CD8-positive, alpha-beta memory T cell (primary cell): ENCODE data around the gene CIITA. TPM values are rescaled to one million over a fixed set of nuclear protein-coding genes. Genes with fewer than 3 reads are reported as not detected.
A peak's percentile ranks its signal among the peaks of the same experiment; 100 is the strongest.

ENCODE experiments used
- CTCF ChIA-PET: fragments of 350-600 bp; sonication (Branson Sonifier 250); formaldehyde crosslinking; loops from one replicate; lab custom pipeline; 2021; ENCODE audit warnings: antibody characterized with exemption; lab: Charles Lee
- POLR2A ChIA-PET: fragments of 350-600 bp; sonication (Branson Sonifier 250); formaldehyde crosslinking; loops from one replicate; lab custom pipeline; 2021; ENCODE audit warnings: antibody characterized with exemption; lab: Charles Lee
- DNase-seq, 5 donors: peaks; one replicate each; pipeline versions ENCODE4 v3.0.0 to v3.0.0-alpha.2; 2020 to 2022; ENCODE audit warnings: mixed read lengths in 1 of 5
- H3K27ac ChIP-seq: one replicate; pipeline ENCODE4 v1.7.0; 2013; ENCODE audit warnings: low read depth, mild to moderate bottlenecking, low read length, moderate library complexity
- H3K27me3 ChIP-seq: 2 replicates; pipeline ENCODE4 v1.7.0; 2013; ENCODE audit warnings: low read length, mild to moderate bottlenecking; ENCODE audit not compliant: insufficient read depth, poor library complexity, severe bottlenecking
- H3K36me3 ChIP-seq: 2 replicates; pipeline ENCODE4 v1.7.0; 2013; ENCODE audit warnings: mild to moderate bottlenecking, low read length, moderate library complexity; ENCODE audit not compliant: insufficient read depth
- H3K4me1 ChIP-seq: 2 replicates; pipeline ENCODE4 v1.7.0; 2013; ENCODE audit warnings: mild to moderate bottlenecking, low read length, moderate library complexity; ENCODE audit not compliant: insufficient read depth
- H3K4me3 ChIP-seq: 2 replicates; pipeline ENCODE4 v1.7.0; 2013; ENCODE audit warnings: mild to moderate bottlenecking, low read length
- H3K9me3 ChIP-seq: 2 replicates; pipeline ENCODE4 v1.7.0; 2013; ENCODE audit warnings: mild to moderate bottlenecking, low read length
- H3K27ac Mint-ChIP-seq, 8 donors: one replicate each; pipeline ENCODE4 v1.8.0; 2020 to 2021; ENCODE audit warnings: mixed read lengths in 8 of 8, mild to moderate bottlenecking in 6 of 8, inconsistent platforms in 3 of 8, moderate library complexity in 3 of 8
- H3K27me3 Mint-ChIP-seq, 2 donors: one replicate each; pipeline ENCODE4 v1.8.0; 2020 to 2021; ENCODE audit warnings: mixed read lengths in 2 of 2, mild to moderate bottlenecking in 1 of 2, moderate library complexity in 1 of 2
- H3K36me3 Mint-ChIP-seq, 3 donors: one replicate each; pipeline ENCODE4 v1.8.0; 2020 to 2021; ENCODE audit warnings: mixed read lengths in 3 of 3, inconsistent platforms in 1 of 3, mild to moderate bottlenecking in 1 of 3
- H3K4me1 Mint-ChIP-seq, 3 donors: one replicate each; pipeline ENCODE4 v1.8.0; 2020 to 2021; ENCODE audit warnings: mixed read lengths in 3 of 3, inconsistent platforms in 1 of 3, mild to moderate bottlenecking in 1 of 3
- H3K4me3 Mint-ChIP-seq, 7 donors: one replicate each; pipeline ENCODE4 v1.8.0; 2020 to 2021; ENCODE audit warnings: mixed read lengths in 7 of 7, mild to moderate bottlenecking in 6 of 7, moderate library complexity in 4 of 7, inconsistent platforms in 2 of 7
- H3K9me3 Mint-ChIP-seq, 5 donors: one replicate each; pipeline ENCODE4 v1.8.0; 2020 to 2022; ENCODE audit warnings: mixed read lengths in 5 of 5, mild to moderate bottlenecking in 3 of 5, moderate library complexity in 2 of 5, inconsistent platforms in 1 of 5
- polyA plus RNA-seq: library from polyadenylated mRNA; unstranded; fragments of 300-500 nt; fragmentation: Illumina TruSeq; gene quantifications from one replicate; pipeline ENCODE4 v1.2.3, GENCODE V29; 2021
- total RNA-seq, 2 experiments: library from RNA; stranded (reverse); gene quantifications; one replicate each; pipeline ENCODE4 v1.2.3, GENCODE V29; 2021

CIITA gene
- total and polyA plus RNA-seq, 3 experiments from 2014 or later, result 2.8 to 11.9 (median 11.9) TPM

DNA sequence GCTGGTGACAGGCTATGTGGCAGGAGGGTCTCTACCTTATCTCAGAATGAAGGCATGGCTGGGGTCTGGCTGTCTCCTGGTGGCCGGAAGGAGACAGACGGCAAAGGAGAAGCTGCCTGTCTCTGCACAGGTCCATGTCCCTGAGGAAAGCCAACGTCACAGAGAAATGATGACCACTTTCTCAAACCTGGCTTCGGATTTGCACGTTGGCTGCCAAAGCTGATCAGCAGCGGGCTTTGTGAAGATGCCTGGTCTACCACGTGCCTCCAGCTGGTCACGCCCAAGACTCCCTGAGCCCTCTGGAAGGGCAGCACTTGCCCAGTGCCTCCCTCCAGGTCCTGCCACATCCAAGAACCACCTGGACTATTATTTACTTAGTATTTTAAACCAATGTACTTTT is 56.9 kb downstream of the CIITA start:
- no peaks in the 10 kb centered on the region for H3K9me3 Mint-ChIP-seq
- CTCF ChIA-PET, result no interaction called here

DNA sequence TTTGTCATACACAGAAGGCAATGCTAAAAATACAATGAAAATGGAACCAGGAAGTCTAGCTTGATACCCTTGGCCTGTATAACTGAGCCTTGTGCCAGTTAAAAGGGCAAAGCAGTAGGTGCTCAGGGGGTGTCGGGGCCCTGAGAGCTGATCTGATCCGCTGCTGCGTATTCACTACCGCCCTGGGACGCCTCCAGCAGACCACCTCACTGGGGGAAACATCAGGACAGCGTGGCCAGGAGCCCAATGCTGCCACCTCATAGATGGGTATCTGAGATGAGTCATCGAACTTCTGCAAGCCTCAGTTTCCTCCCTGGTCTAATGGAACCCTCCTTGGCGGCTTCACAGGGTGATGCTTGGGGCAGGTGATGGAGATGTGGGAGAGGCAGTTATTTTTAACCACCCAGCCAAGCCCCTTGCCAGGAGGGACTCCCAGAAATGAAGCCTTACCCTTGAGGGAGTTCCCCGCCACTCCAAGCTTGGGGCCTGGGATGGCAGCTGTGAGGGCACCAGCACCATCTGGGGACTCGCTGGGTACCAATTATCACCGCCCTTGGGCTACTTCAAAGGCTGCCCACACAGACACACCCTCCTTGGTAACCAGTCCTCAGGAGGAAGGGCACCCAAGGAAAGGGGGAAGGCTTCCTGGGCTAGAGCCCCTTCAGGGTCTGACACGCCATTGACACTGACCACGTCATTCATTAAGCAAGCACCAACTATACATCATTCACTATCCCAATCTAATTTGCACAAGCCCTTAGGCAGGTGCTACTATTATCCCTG is 57.5 kb downstream of the CIITA start:
- Mint-ChIP-seq H3K4me3 (no peak overlapping the region), H3K9me3 (no peaks in the 10 kb centered on the region), H3K36me3 (peaks cover 0 to 61% (median 4%) of the 10 kb centered on the region in 3 donors), H3K4me1 (peaks cover 66 to 86% (median 68%) of the 10 kb centered on the region in 3 donors), H3K27ac (peak overlapping the region in 2 of 8 donors; percentile 24 to 51), H3K27me3 (no peaks in the 10 kb centered on the region)
- Histone ChIP-seq H3K27ac (no peak overlapping the region), H3K4me3 (no peak overlapping the region), H3K9me3 (no peaks in the 10 kb centered on the region), H3K27me3 (no peaks in the 10 kb centered on the region), H3K36me3 (peaks cover 5% of the 10 kb centered on the region), H3K4me1 (peaks cover 45% of the 10 kb centered on the region)
- POLR2A ChIA-PET, result no interaction called here
- DNase-seq, result no peak
- CTCF ChIA-PET, result no interaction called here

More for the DNA sequence above, 56.9 kb downstream of the CIITA start:
- no peak overlapping the region for H3K27ac ChIP-seq
- H3K36me3 Mint-ChIP-seq, result peaks cover 0 to 65% (median 2%) of the 10 kb centered on the region in 3 donors
- H3K36me3 ChIP-seq, result peaks cover 5% of the 10 kb centered on the region
- H3K27me3 ChIP-seq, result no peaks in the 10 kb centered on the region
- POLR2A ChIA-PET, result no interaction called here
- no peak for DNase-seq
- H3K27ac Mint-ChIP-seq, result peak overlapping the region in 1 of 8 donors; percentile 51
- H3K27me3 Mint-ChIP-seq, result no peaks in the 10 kb centered on the region
- H3K4me3 Mint-ChIP-seq, result no peak overlapping the region
- H3K4me1 Mint-ChIP-seq, result peaks cover 60 to 82% (median 61%) of the 10 kb centered on the region in 3 donors
- H3K4me1 ChIP-seq, result peaks cover 39% of the 10 kb centered on the region
- no peak overlapping the region for H3K4me3 ChIP-seq
- no peaks in the 10 kb centered on the region for H3K9me3 ChIP-seq

DNA sequence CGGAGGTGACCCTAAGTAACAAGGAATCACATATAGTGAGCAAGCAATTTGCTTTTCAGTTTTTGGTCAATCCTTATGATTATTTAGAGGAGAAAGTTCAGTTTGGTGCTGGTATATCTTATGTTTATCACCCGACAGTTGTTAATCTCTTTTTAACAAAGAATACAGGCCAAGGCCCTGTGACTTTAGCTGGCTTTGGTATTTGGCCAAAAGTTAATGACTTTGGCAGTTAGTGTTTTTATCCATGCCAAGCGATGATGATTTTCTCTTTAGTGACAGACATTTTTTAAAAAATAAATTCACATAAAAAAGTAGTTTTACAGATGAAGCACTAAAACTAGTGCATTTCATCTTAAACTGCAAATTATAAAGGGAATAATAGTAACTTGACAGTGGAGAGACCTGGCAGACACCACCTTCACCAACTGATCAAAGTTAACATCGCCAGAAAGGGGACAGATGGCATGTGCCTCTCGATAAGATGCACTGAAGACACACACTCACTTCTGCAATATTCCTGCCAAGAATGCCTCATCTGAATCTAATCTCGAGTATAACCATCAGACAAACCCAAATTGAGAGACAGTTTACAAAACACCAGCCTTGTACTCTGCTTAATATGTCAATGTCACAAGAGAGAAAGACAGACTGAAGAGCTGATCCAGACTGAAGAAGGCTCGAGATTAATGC is 58.4 kb downstream of the CIITA start:
- Mint-ChIP-seq H3K4me3 (peak overlapping the region in 3 of 7 donors; percentile 12 to 17 (median 15)), H3K27ac (peak overlapping the region in 1 of 8 donors; percentile 9), H3K9me3 (no peaks in the 10 kb centered on the region), H3K27me3 (no peaks in the 10 kb centered on the region), H3K4me1 (peaks cover 71 to 89% (median 76%) of the 10 kb centered on the region in 3 donors), H3K36me3 (peaks cover 0 to 59% (median 4%) of the 10 kb centered on the region in 3 donors)
- Histone ChIP-seq H3K36me3 (peaks cover 2% of the 10 kb centered on the region), H3K4me3 (no peak overlapping the region), H3K9me3 (no peaks in the 10 kb centered on the region), H3K4me1 (peaks cover 54% of the 10 kb centered on the region), H3K27ac (no peak overlapping the region), H3K27me3 (no peaks in the 10 kb centered on the region)
- CTCF ChIA-PET, result no interaction called here
- no peak for DNase-seq
- POLR2A ChIA-PET, result no interaction called here

DNA sequence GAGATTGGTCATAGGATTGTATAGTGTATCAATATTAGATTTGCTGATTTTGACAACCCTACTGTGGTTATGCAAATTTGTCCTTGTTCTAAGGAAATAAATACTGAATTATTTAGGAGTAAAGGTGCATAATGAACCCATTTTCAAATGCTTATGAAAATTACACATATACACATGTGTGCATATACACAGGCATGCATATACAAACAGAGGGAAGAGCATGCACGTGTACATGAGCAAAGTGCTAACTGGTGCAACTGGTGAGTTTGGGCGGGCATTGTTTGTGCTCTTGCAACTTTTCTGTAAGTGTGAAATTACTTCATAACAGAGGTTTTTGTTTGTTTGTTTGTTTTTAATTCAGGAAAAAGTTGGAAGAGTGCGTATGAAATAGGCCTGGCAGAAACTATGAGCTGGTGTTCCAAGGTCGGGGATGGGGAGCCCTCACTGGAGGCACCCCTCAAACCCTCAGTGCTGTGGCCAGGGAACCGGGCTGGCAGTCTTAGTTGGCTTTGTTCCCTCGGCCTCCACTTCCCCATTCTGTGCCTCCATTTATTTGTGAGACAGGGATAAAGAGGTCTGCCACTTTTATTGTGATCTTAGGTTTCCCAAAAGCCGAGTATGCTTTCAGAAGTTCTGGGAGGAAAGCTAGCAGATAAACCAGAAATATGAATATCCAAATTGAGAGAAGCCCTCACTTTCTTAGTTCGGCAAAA is 59.4 kb downstream of the CIITA start:
- no peak overlapping the region for H3K4me3 ChIP-seq
- peaks cover 76 to 91% (median 87%) of the 10 kb centered on the region in 3 donors for H3K4me1 Mint-ChIP-seq
- no peaks in the 10 kb centered on the region for H3K36me3 ChIP-seq
- H3K27me3 Mint-ChIP-seq, result no peaks in the 10 kb centered on the region
- ChIA-PET POLR2A (no interaction called here), CTCF (interaction anchor here (0.9 kb wide), 1 partner anchor 10 kb away, joined by 3 read pairs; no protein-coding TSS in a partner anchor)
- no peak overlapping the region for H3K27ac ChIP-seq
- H3K4me3 Mint-ChIP-seq, result peak overlapping the region in 5 of 7 donors; percentile 20 to 91 (median 49)
- no peaks in the 10 kb centered on the region for H3K9me3 ChIP-seq
- no peaks in the 10 kb centered on the region for H3K27me3 ChIP-seq
- no peaks in the 10 kb centered on the region for H3K9me3 Mint-ChIP-seq
- H3K4me1 ChIP-seq, result peaks cover 64% of the 10 kb centered on the region
- H3K36me3 Mint-ChIP-seq, result peaks cover 0 to 52% (median 6%) of the 10 kb centered on the region in 3 donors
- DNase-seq, result no peak
- H3K27ac Mint-ChIP-seq, result peak overlapping the region in 4 of 8 donors; percentile 1 to 86 (median 52)

DNA sequence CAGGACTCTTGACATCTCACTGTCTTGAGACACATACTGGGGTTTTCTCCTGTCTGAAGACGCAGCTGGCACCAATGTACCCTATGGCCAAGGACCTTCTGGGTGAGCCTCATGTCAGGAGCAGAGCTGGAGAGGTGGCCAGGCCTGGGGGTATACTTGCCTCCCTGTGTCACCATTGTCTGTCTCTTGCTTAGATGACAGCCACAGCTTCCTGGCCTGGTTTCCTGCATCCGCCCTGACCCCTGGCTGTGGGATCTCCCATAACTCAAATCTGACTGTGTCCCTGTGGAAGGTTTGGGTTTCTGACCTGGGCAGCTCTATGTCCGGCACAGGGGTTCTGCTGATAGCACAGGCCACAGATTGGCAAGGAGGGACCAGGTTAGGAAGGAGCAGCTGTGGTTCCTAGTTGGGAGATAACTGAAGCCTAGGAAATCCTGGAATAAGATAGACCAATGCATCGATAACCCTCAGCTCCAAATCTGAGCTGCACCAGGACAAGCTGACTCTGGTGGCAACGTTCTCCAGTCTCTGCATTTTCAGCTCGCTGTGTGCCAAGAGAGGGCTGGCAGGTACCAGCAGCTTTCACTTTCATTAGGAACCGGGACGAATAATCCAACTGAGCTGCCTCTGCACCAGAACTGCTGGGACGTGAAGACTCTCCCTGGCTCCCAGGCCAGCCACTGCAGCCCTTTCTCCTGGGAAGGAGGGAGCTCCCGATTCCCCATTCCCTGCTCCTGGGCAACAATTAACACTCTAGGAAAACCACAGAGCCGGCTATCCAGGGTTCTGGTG is 60.3 kb downstream of the CIITA start:
- no peak overlapping the region for H3K27ac ChIP-seq
- peak overlapping the region; percentile 56 for H3K4me3 ChIP-seq
- no peak for DNase-seq
- peaks cover 0 to 47% (median 6%) of the 10 kb centered on the region in 3 donors for H3K36me3 Mint-ChIP-seq
- no peaks in the 10 kb centered on the region for H3K36me3 ChIP-seq
- no peaks in the 10 kb centered on the region for H3K27me3 ChIP-seq
- ChIA-PET CTCF (interaction anchor here (0.9 to 2.9 kb wide), 2 partner anchors 11 to 19 kb away, joined by 3 to 7 read pairs; no protein-coding TSS in a partner anchor), POLR2A (interaction anchor here (0.7 kb wide), 1 partner anchor 61 kb away, joined by 6 read pairs; no protein-coding TSS in a partner anchor)
- H3K4me1 ChIP-seq, result peaks cover 64% of the 10 kb centered on the region
- H3K9me3 Mint-ChIP-seq, result no peaks in the 10 kb centered on the region
- H3K27me3 Mint-ChIP-seq, result no peaks in the 10 kb centered on the region
- peaks cover 75 to 90% (median 90%) of the 10 kb centered on the region in 3 donors for H3K4me1 Mint-ChIP-seq
- no peaks in the 10 kb centered on the region for H3K9me3 ChIP-seq
- H3K27ac Mint-ChIP-seq, result peak overlapping the region in 6 of 8 donors; percentile 1 to 86 (median 68)
- peak overlapping the region; percentile 70 to 94 (median 84) for H3K4me3 Mint-ChIP-seq

DNA sequence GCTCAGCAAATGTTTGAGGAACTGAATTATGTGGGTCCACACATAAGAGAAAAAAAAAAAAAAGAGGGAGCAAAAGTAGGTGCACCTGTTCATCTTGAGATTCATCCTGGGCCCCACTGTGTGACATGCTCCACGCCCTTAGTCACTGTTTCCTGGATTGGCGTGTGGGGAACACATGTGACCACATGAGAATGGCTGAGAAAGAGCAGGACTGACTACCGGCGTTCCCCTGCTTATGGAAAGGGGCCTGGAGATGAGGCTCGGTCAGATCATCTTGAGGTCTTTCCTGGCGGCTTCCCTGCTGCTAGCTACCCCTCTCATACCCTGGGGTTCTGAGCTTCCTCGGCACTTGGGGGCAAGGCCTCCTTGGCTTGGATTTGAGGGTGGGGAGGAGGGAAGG is 61.3 kb downstream of the CIITA start:
- no peaks in the 10 kb centered on the region for H3K27me3 Mint-ChIP-seq
- POLR2A ChIA-PET, result interaction anchor here (0.7 kb wide), 1 partner anchor 62 kb away, joined by 6 read pairs; no protein-coding TSS in a partner anchor
- Histone ChIP-seq H3K27me3 (no peaks in the 10 kb centered on the region), H3K4me1 (peaks cover 72% of the 10 kb centered on the region), H3K27ac (no peak overlapping the region), H3K36me3 (no peaks in the 10 kb centered on the region), H3K9me3 (no peaks in the 10 kb centered on the region), H3K4me3 (peak overlapping the region; percentile 15)
- peak overlapping the region in 7 of 8 donors; percentile 25 to 85 (median 69) for H3K27ac Mint-ChIP-seq
- peaks cover 74 to 94% (median 89%) of the 10 kb centered on the region in 3 donors for H3K4me1 Mint-ChIP-seq
- CTCF ChIA-PET, result interaction anchor here (2.9 kb wide), 1 partner anchor 20 kb away, joined by 7 read pairs; no protein-coding TSS in a partner anchor
- DNase-seq, result no peak
- H3K4me3 Mint-ChIP-seq, result peak overlapping the region; percentile 70 to 96 (median 91)
- no peaks in the 10 kb centered on the region for H3K9me3 Mint-ChIP-seq
- H3K36me3 Mint-ChIP-seq, result peaks cover 0 to 40% (median 6%) of the 10 kb centered on the region in 3 donors
